ENCODE results near the gene USP38. TPM values are rescaled to one million over a fixed set of nuclear protein-coding genes. Genes with fewer than 3 reads are reported as not detected.

The USP38 gene
- total RNA-seq, 1 experiment from 2014 or later: 18.6 TPM

- Histone ChIP-seq H3K4me1 (ENCODE audit: control insufficient read depth in 1 of 2, insufficient read depth in 2 of 2, low read length in 2 of 2) (peaks cover 0 to 7% of the 10 kb centered on the region in 2 experiments; a peak in 2 of 4 replicates), H3K79me2 (ENCODE audit: insufficient read depth, low read length) (no peaks in the 10 kb centered on the region), H3K9ac (ENCODE audit: low read length) (no peak overlapping the region), H3K9me2 (ENCODE audit: insufficient read depth) (no peaks in the 10 kb centered on the region), H3K27me3 (ENCODE audit: insufficient read depth, low read length) (no peaks in the 10 kb centered on the region), H3K4me2 (ENCODE audit: low read length) (no peak overlapping the region), H3K4me3 (replicated peaks in 1 of 2; ENCODE audit: low read depth in 1 of 2, low read length in 2 of 2) (no peak overlapping the region), H2AFZ (ENCODE audit: low read depth, low read length, poor library complexity, severe bottlenecking) (no peak overlapping the region), H4K20me1 (ENCODE audit: insufficient read depth) (no peaks in the 10 kb centered on the region), H3K27ac (ENCODE audit: low read depth, low read length) (no peak overlapping the region), H3K36me3 (ENCODE audit: control insufficient read depth in 1 of 2, insufficient read depth in 2 of 2, low read length in 2 of 2) (no peaks in the 10 kb centered on the region), H3K9me3 (ENCODE audit: control insufficient read depth in 1 of 2, insufficient read depth in 1 of 2, low read depth in 1 of 2, low read length in 2 of 2) (no peaks in the 10 kb centered on the region)
- no TSS peak for BruUV-seq (replicated peaks)
- ChIA-PET CTCF (no interaction called here), POLR2A (no interaction called here), RAD21 (ENCODE audit: low non-redundant PET in 1 of 2, low total read pairs in 2 of 2, uncharacterized antibody in 2 of 2, unreplicated experiment in 2 of 2) (no interaction called here)
- intact Hi-C loops (cut with micrococcal nuclease): no loop called here
- TF ChIP-seq YY1 (IDR thresholded peaks at IDR 0.05; ENCODE audit: extremely low read depth, insufficient replicate concordance, low read depth, low read length): no peak
- TF ChIP-seq REST (IDR thresholded peaks at IDR 0.05; ENCODE audit: low read depth): no peak
- TF ChIP-seq POLR2A (IDR thresholded peaks at IDR 0.05; ENCODE audit: borderline replicate concordance, extremely low read depth, insufficient read depth, insufficient read length): no peak
- no peak for TF ChIP-seq ZFX (IDR thresholded peaks at IDR 0.05)
- no peak for TF ChIP-seq SRF (IDR thresholded peaks at IDR 0.05; ENCODE audit: low read depth)
- no peak for TF ChIP-seq SIN3A (IDR thresholded peaks at IDR 0.05; ENCODE audit: low read depth)
- no peak for TF ChIP-seq TCF7L2 (IDR thresholded peaks at IDR 0.05; ENCODE audit: borderline replicate concordance, extremely low read depth, insufficient read depth, insufficient read length)
- TF ChIP-seq ATF3 (IDR thresholded peaks at IDR 0.05): no peak
- TF ChIP-seq RAD21 (IDR thresholded peaks at IDR 0.05; ENCODE audit: low read depth): no peak
- no peak for TF ChIP-seq FOSL1 (IDR thresholded peaks at IDR 0.05; ENCODE audit: low read depth)
- no peak for TF ChIP-seq EZH2phosphoT487 (IDR thresholded peaks at IDR 0.05; ENCODE audit: borderline replicate concordance)
- TF ChIP-seq ELF1 (IDR thresholded peaks at IDR 0.05; ENCODE audit: borderline replicate concordance, low read depth): no peak
- no peak for TF ChIP-seq ZBTB33 (IDR thresholded peaks at IDR 0.05; ENCODE audit: extremely low read depth, insufficient replicate concordance, low read length)
- no peak for TF ChIP-seq JUND (IDR thresholded peaks at IDR 0.05)
- TF ChIP-seq CEBPB (IDR thresholded peaks at IDR 0.05; ENCODE audit: low read depth): no peak
- no peak for TF ChIP-seq ZNF274 (IDR thresholded peaks at IDR 0.05; ENCODE audit: low read depth, low read length)
- no peak for TF ChIP-seq EZH2 (IDR thresholded peaks at IDR 0.05)
- no peak for TF ChIP-seq EGR1 (IDR thresholded peaks at IDR 0.05; ENCODE audit: low read depth)
- TF ChIP-seq CBX3 (IDR thresholded peaks at IDR 0.05; ENCODE audit: low read depth): no peak
- ATAC-seq (no peak), DNase-seq (ENCODE audit: low read depth, low spot score) (no peak)
Observed at GRCh38 chr4:143257356-143257755, 72.6 kb downstream of the USP38 start.
